Measurements from ENCODE around the gene TMC4. TPM values are rescaled to one million over a fixed set of nuclear protein-coding genes. Genes with fewer than 3 reads are reported as not detected.

TMC4 gene
- total and polyA plus RNA-seq, 9 donors = 0.45 to 103 (median 6.3) TPM

GRCh38 chr19:54206831-54207177 lies 33.8 kb upstream of the TMC4 start:
- Histone ChIP-seq H3K36me3 (no peaks in the 10 kb centered on the region), H3K27ac (peak overlapping the region in 1 of 2 donors; percentile 82), H3K4me1 (ENCODE audit: insufficient read depth) (peaks cover 47% of the 10 kb centered on the region), H3K27me3 (no peaks in the 10 kb centered on the region), H3K9me3 (no peaks in the 10 kb centered on the region), H3K4me3 (no peak overlapping the region)
- WGBS, 3 donors = 56 to 70% (median 62%) methylated on average over 13 of the region's 13 CpGs
- TF ChIP-seq EP300 (IDR thresholded peaks at IDR 0.05) (no peak), CTCF (IDR thresholded peaks at IDR 0.05) (no peak), POLR2A (IDR thresholded peaks at IDR 0.05) (no peak)
- no peak for DNase-seq
- intact Hi-C loops (cut with DNase I) = loop anchor here in 1 of 4 donors (10.0 kb wide), 1 partner anchor 1468 kb away; the partner anchor contains the start of gene EPN1

- Histone ChIP-seq H3K4me1 (ENCODE audit: insufficient read depth) (peaks cover 50% of the 10 kb centered on the region), H3K9me3 (no peaks in the 10 kb centered on the region), H3K4me3 (no peak overlapping the region), H3K27ac (peak overlapping the region in 1 of 2 donors; percentile 82), H3K27me3 (no peaks in the 10 kb centered on the region), H3K36me3 (no peaks in the 10 kb centered on the region)
- intact Hi-C loops (cut with DNase I) = loop anchor here in 1 of 4 donors (10.0 kb wide), 1 partner anchor 1469 kb away; the partner anchor contains the start of gene EPN1
- 84 to 90% (median 88%) methylated on average over 27 of the region's 27 CpGs for WGBS, 3 donors
- DNase-seq = no peak
- no peak for TF ChIP-seq EP300 (IDR thresholded peaks at IDR 0.05)
Measured at GRCh38 chr19:54206030-54206830, 33.3 kb upstream of the TMC4 start.

GRCh38 chr19:54204767-54205468 lies 32.0 kb upstream of the TMC4 start:
- Histone ChIP-seq H3K27me3 (no peaks in the 10 kb centered on the region), H3K4me1 (ENCODE audit: insufficient read depth) (peaks cover 44% of the 10 kb centered on the region), H3K27ac (no peak overlapping the region), H3K4me3 (no peak overlapping the region), H3K9me3 (no peaks in the 10 kb centered on the region), H3K36me3 (no peaks in the 10 kb centered on the region)
- intact Hi-C loops (cut with DNase I) = loop anchor here in 2 of 4 donors (5.0 to 10.0 kb wide), 2 partner anchors 43 to 1470 kb away; partner anchors contain the start of gene EPN1 (in 1 of the 2)
- WGBS, 3 donors = 79 to 87% (median 80%) methylated on average over 4 of the region's 4 CpGs
- TF ChIP-seq CTCF (IDR thresholded peaks at IDR 0.05) (no peak), POLR2A (IDR thresholded peaks at IDR 0.05) (no peak), EP300 (IDR thresholded peaks at IDR 0.05) (no peak)
- DNase-seq = no peak

- 43 to 56% (median 43%) methylated on average over 9 of the region's 9 CpGs for WGBS, 3 donors
- no peak for DNase-seq
- H3K27me3 ChIP-seq = no peaks in the 10 kb centered on the region
- TF ChIP-seq CTCF (IDR thresholded peaks at IDR 0.05) (no peak), POLR2A (IDR thresholded peaks at IDR 0.05) (no peak), EP300 (IDR thresholded peaks at IDR 0.05) (no peak)
- no peaks in the 10 kb centered on the region for H3K9me3 ChIP-seq
- peaks cover 29% of the 10 kb centered on the region for H3K4me1 ChIP-seq (ENCODE audit: insufficient read depth)
- intact Hi-C loops (cut with DNase I) = loop anchor here in 2 of 4 donors (5.0 to 10.0 kb wide), 2 partner anchors 41 to 1472 kb away; partner anchors contain the start of gene EPN1 (in 1 of the 2)
- no peak overlapping the region for H3K27ac ChIP-seq
- H3K4me3 ChIP-seq = no peak overlapping the region
- H3K36me3 ChIP-seq = no peaks in the 10 kb centered on the region
Measured at GRCh38 chr19:54203151-54203611, 30.2 kb upstream of the TMC4 start.

Data from ovary (tissue), 9 donors.